ENCODE measurements around the gene CAND2.
A peak's percentile ranks its signal among the peaks of the same experiment; 100 is the strongest.

CAND2 gene

GRCh38 chr3:12753275-12754028 is 43.0 kb upstream of the CAND2 start:
- no peak for TF ChIP-seq CTCF (conservative IDR thresholded peaks at IDR 0.05)
- no peak overlapping the region for H3K27ac ChIP-seq

- TF ChIP-seq CTCF (conservative IDR thresholded peaks at IDR 0.05), result no peak
- no peak overlapping the region for H3K27ac ChIP-seq
Observed at GRCh38 chr3:12754313-12754712, 42.2 kb upstream of the CAND2 start.

GRCh38 chr3:12755754-12756153 is 40.7 kb upstream of the CAND2 start:
- no peak for TF ChIP-seq CTCF (conservative IDR thresholded peaks at IDR 0.05)
- no peak overlapping the region for H3K27ac ChIP-seq

GRCh38 chr3:12756175-12756574 is 40.3 kb upstream of the CAND2 start:
- TF ChIP-seq CTCF (conservative IDR thresholded peaks at IDR 0.05), result no peak
- H3K27ac ChIP-seq, result no peak overlapping the region

- no peak overlapping the region for H3K27ac ChIP-seq
- TF ChIP-seq CTCF (conservative IDR thresholded peaks at IDR 0.05), result no peak
Observed at GRCh38 chr3:12756635-12757034, 39.8 kb upstream of the CAND2 start.

- TF ChIP-seq CTCF (conservative IDR thresholded peaks at IDR 0.05), result no peak
- peak overlapping the region; percentile 21; the same call in 1 of the 2 replicates for H3K27ac ChIP-seq
Observed at GRCh38 chr3:12758025-12758781, 38.3 kb upstream of the CAND2 start.

GRCh38 chr3:12759097-12759679 is 37.3 kb upstream of the CAND2 start, which contains the start of gene TMEM40:
TSS of gene TMEM40 (minus strand) at chr3:12759259. CDS start at chr3:12749832, 9,427 bp downstream.
- H3K27ac ChIP-seq, result peak within 1 kb of the TSS; percentile 21; the same call in 1 of the 2 replicates
- no peak for TF ChIP-seq CTCF (conservative IDR thresholded peaks at IDR 0.05)

Measured in VCaP (cell line).